HG03108 (cell line): Measurements from ENCODE around the gene PLA2G3.
"Not testable (repeated sequence)": the region's sequence is repeated elsewhere in the genome, so short reads cannot be mapped to it uniquely, and the experiment has no call there.

Source experiments
- ATAC-seq: cut with Tn5 transposase; IDR thresholded peaks from one replicate; pipeline ENCODE4 v1.9.1; 2021; ENCODE audit warnings: moderate library complexity; ENCODE audit not compliant: unreplicated experiment

Gene PLA2G3

DNA sequence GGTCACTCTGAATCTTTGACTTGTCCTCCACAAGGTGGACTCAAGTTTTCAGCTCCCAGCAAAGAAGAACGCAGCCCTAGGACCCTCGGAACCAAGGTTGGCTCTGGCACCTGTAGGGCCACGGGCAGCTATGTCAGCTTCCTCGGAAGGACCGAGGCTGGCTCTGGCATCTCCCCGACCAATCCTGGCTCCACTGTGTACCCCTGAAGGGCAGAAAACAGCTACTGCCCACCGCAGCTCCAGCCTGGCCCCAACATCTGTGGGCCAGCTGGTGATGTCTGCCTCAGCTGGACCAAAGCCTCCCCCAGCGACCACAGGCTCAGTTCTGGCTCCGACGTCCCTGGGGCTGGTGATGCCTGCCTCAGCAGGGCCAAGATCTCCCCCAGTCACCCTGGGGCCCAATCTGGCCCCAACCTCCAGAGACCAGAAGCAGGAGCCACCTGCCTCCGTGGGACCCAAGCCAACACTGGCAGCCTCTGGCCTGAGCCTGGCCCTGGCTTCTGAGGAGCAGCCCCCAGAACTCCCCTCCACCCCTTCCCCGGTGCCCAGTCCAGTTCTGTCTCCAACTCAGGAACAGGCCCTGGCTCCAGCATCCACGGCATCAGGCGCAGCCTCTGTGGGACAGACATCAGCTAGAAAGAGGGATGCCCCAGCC is 15.4 kb downstream of the PLA2G3 start:
- no peak for ATAC-seq

DNA sequence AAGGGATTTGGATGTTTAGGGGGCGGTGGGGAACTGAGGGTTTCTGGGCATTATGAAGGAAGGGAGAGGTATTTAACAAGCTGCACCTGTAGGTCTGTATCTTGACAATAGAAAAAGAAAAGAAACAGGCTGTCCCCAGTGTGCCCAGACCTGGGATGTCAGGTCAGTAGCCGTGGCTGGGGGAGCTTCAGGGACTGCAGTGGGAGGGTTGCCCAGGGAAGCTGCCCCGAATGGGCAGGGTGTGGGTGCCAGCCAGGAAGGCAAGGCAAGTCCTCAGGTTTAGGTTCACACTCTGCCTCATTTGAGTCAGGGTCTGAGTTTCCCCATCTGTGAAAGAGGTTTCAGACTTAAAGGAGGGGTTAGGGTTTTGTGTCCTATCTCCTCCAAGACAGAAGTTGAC is 16.0 kb downstream of the PLA2G3 start:
- ATAC-seq = no peak

DNA sequence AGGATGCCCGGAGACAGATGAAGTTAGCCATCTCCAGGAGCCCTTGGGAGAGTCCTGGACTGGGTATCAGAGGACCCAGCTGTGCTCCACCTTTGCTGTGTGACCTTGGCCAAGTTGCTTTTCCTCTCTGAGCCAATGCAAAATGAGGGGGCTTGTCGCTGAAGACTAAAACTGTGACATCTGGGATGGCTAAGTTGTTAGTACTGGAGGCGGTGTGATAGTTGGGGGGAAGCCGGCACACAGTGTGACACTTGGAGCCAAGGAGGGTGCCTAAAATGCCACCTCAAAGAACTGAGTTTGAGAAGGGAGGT is 17.1 kb downstream of the PLA2G3 start:
- ATAC-seq = no peak

DNA sequence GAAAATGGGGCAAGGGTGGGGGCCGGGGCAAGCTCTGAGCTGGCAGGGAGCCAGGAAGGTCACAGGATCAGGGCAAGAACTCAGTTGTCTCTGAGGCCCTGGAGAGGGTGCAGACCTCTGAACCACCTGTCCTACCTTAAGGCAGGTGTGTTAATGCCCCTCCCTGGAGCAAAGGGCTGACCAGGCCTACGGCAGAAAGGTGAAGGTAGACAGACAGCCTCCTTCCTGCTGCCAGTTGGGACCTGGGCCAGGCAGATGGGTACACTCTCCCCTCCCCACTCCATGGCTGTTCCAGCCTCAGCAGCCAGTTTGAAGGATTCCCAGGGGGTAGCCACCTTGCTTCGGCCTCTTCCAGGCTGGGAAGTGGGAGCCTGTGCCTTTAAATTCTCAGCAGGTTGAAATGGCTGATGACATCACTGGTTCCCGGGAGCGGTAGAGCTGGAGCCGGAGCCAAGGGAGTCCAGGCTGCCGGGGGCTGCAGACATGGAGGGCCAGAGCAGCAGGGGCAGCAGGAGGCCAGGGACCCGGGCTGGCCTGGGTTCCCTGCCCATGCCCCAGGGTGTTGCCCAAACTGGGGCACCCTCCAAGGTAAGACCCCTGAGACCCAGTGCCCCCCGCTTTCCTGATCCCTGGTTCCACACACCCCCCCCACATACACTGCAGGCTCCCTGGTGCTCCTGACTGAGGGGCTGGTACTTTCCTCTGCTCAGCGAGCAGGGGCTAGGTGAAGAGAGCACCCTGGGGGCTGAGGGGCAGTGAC is 17.6 kb downstream of the PLA2G3 start, which contains the start of gene INPP5J:
Gene INPP5J (plus strand): TSS at position 435 of the 760 bp plus-strand sequence. CDS start 49 bp downstream, at position 484.
- ATAC-seq = no peak

DNA sequence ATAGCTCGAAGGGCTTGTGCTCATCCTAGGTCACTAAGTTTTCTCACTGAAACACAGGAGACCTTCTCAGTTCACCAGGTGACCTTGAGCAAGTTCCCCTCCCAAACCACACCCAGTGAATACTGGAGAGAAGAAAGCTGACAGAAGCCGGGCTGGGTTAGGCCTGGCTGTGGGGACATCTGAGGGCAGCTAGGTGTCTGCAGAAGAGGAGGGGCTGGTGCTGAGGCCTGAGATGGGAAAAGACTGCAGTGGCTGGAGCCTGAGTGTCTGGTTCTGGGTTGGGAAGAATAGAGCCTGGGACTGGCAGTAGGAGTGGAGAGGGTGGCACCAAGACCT is 18.1 kb downstream of the PLA2G3 start:
- ATAC-seq = no peak

DNA sequence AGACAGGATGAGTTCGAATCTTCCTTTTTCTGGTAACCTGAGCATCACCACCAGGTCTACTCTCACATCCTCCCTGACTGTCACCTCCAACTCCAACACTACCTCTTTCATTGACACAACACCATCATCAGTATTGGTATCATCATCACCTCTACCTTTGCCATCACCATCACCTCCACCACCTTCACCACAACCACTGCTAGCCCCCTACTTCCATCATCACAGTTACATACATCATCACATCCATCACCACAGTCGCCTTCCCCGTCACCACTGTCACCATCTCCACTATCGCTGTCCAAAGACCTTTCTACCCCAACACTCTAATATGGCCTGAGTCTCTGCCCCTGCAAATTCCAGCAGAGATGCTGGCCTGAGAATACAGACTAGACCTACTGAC is 18.9 kb downstream of the PLA2G3 start:
- ATAC-seq = no peak

DNA sequence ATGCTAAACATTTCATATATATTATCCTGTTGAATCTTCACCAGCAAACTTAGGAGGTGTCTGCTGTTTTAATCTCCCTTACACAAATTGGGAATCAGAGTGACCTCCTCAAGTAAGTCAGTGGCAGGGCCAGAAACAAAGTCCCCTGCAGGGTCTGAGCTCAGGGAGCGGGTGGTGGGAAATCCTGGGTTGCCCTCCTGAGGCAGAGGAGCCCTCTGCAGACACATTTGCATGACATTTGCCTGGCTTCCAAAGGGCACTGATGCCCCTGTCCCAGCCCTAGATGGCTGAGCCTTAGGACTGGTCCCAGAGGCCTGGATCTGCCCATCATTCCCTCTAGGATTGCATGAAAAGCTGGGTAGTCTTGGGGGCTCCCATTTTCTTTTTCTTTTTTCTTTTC is 19.7 kb downstream of the PLA2G3 start:
- no peak for ATAC-seq

DNA sequence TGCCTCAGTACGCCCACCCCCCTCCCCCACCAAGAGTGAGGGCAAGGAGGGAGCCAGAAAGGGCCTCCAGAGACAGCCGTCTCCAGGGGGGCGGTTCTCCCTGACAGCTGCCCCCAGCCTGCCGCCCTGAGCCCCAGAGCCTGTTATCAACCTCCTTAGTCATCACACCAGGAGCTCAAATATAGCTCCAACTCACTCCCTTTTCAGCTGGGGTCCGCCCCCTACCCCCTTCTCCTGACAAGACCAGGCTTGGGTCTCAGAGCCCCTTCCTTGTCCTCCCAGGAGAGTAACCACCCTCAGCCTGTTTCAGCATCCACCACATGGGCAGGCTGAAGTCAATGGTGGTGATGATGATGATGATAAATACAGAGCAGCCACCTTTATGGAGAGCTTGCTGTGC is 20.1 kb downstream of the PLA2G3 start:
- no peak for ATAC-seq

DNA sequence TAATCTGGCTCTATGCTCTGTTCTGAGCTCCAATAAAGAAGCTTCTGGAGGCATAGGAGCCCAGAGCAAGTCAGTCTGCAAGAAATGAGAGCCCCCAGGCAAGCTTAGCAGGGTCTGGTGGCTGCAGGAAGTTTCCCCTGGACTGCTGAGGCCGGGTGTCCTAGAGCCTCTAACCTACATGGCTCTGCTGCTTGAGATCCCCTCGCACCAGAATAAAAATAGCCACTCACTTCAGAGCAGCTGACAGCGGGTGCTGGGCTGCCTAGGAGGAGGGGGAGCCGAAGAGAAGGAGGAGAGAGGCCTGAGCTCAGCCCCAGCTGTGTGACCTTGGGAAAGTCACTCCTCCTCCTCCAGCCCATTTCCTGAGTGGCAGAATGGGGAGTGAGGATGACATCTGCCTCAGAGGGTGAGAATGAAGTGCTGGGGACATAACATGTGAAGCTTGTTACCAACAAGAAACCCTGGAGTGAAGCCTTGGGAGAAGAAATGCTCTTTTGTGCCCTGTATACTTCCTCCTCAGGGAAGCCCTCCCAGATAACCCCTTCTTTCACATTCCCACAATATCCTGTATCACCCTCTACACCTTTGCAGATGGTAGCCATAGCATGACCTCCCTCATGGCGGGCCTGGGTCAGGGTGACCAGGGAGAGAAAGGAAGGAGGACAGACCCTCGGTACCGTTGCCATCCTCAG is 21.1 kb downstream of the PLA2G3 start:
- ATAC-seq = no peak

DNA sequence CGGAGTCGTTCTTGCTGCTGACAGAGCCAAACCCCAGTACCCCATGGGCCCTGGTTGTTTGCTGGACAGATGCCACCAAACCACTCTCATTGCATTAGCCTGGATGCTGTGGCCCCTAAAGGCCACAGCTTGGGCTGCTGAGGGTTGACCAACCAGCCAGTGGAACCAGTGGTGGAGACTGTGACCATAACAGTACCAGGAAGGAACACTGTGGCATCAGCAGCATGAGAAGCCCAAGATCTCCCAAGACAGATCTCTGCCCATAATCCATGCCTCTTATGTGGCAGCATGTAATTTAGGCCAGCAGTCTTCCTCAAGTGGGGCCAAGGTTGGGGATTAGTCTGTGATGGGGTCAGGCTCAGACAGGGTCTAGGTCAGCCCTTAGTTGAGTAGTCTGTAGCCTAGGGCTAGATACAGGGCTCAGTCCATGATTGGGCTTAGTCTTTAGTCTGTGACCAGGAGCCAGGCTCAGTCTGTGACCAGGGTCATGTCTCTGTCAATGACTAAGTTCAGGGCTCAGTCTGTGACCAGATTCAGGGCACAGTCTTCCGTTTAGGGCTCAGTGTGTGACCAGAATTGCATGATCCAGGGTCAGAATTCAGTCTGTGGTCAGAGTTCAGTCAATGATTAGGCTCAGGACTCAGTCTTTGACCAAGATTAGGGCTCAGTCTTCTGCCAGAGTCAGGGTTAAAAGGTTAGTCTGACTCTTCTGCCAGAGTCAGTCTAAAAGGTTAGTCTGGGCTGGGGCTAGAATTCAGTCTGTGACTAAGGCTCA is 22.1 kb downstream of the PLA2G3 start:
- no peak for ATAC-seq

DNA sequence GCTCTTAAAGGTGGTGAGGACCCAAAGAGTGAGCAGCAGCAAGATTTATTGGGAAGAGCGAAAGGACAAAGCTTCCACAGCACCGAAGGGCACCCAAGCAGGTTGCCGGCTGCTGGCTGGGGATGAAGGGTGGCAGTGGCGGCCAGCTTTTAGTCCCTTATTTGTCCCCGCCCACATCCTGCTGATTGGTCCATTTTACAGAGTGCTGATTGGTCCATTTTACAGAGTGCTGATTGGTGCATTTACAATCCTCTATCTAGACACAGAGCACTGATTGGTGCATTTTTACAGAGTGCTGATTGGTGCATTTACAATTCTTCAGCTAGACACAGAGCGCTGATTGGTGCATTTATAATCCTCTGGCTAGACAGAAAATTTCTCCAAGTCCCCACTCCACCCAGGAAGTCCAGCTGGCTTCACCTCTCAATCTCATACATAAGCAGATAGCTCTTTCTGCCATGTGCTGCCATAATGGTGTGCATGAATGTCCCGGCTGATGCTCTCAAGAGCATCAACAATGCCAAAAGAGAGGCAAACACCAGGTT is 27.7 kb downstream of the PLA2G3 start:
- ATAC-seq = not testable (repeated sequence)

DNA sequence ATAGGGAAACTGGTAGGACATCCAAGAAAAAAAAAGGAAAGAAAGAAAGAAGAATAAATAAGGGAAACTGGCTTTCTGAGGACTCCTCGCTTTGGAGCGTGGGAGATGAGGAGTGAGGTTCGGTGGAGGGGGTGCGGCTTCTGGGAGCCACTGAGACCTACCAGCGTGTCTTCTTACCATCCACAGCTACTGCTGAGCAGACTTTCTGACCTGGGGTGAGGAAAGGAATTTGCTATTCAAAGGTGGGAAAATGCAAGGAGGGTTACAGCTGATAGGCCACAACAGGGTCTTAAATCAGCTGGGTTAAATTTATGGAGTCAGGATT is 32.5 kb downstream of the PLA2G3 start:
- peak; percentile 7 for ATAC-seq

DNA sequence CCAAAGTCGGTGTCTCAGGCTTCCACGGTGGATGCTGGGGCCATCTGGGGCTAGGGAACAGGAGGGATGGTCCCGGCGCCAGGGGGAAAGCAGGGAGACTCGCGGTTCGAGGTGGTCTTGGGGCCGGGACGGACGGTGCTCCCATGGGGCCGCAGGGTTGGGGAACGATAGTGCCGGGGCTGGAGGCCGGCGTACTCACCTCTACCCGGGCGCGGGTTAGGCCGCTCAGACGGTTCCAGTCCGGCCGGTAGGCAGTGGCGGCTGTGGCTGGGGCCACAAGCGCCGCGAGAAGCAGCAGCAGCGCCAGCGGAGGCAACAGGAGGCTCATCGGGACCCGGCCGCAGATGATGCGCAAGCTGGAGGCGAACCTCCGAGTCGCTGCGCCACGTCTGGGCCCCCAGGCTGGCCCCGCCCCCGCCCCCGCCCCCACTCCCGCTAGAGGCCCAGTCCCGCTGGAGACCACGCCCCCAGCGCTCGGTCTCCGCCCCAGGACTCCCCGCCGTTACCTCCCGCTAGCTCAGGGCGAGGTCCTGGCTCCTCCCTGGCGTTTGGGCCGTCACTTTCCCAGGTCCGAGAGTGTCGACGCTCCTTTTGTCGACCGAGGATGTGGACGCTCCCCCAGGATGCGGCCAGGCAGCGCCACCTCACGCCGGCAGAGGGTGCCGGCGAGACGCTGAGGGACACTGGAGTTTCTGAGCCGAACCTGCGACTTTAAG is 33.0 kb downstream of the PLA2G3 start, which contains the start of gene SELENOM:
Gene SELENOM (minus strand): TSS at position 391 of the 716 bp plus-strand sequence. CDS start 63 bp downstream, at position 328.
- ATAC-seq = peak; percentile 88

DNA sequence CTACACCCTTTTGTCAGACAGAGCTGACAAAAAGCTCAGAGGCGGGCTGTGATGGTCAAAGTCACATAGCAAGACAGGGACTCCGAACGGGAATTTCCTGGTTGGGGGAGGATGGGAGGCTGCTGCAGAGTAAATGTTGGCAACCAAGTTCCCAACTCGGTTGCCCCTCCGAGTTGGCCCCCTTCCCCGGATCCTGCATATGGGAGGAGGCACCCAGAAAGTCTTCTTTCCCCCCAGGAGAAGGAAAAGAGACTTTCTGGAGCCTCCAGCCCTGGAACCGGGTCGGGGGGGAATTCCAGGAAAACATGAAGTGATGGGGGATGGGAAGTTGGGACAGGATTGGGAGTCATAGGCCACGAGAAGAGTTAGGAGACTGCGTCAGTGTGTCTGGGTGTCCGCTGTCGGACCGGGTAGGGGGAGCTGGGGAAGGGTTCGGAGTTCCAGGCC is 33.6 kb downstream of the PLA2G3 start:
- ATAC-seq = no peak

DNA sequence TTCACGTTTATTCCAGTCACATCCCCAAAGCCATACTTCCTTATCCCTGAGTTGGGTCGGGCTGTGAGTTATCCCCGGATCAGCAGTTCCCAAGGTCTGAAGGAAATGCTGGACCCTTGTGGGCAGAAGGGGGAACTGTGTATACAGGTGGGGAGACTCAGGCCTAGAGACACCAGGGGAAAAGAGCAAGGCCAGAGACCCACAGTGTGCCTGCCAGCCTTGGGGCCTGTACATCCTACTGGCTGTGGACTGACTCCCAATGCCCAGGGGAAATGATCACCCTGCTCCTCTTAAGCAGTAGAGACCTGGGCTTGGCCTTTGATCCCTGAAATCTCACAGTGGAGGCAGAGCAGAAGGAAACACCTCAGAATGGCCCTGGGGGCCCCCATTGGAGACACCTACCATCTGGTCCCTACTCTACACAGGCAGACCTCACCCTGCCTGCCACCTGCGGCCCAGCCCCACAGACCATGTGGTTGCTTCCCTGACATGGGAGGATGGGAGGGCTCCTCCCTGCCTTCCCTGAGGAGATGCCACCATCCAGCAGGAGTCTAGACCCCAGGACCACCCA is 34.2 kb downstream of the PLA2G3 start:
- no peak for ATAC-seq

DNA sequence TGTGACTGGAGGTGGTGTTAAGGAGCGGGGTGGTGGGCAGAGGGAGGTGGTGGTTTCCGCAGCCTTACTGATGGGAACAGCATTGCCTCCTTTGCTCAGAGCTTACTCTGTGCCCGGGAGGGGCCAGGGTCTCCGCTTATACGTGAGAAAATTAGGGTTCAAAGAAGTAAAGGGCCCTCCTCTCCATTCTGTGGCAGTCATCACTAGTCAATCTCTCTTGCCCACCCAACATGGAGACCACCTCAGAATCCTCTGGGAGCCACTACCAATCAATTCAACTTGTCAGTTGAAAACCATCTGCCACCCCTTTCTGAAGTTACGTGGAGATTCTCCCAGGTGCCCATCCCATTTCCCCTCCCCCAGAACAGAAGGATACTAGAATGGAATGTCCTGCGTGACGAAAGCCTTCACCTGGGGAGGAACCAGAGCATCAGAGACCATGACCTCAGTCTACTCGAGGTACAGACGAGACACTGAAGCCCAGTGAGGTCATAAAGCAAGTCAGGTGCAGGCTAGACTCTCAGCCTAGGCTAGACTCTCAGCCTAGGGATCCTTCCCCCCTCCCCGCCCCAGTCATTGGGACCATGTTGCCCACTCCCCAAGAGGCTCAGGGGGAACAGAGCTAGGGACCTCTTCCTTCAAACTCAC is 34.9 kb downstream of the PLA2G3 start:
- no peak for ATAC-seq

DNA sequence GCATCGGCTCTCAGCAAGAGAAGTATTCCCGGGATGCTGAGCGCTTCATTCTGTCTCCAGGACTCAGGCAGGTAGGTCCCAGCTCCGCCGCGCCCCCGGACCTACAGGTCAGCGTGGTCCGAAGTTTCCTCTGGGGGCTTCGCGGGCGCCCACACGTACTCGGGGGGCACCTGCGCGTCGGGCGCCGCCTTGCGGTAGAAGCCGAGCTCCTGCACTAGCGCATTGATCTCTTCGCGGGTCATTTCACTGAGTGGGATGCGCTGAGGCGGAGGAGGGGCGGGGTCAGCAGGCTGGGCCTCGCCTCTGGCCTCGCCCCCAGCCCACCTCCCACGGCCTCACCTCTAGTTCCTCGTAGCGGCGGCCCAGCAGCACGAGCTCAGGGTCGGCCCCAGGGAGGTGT is 35.4 kb downstream of the PLA2G3 start:
- ATAC-seq = no peak

DNA sequence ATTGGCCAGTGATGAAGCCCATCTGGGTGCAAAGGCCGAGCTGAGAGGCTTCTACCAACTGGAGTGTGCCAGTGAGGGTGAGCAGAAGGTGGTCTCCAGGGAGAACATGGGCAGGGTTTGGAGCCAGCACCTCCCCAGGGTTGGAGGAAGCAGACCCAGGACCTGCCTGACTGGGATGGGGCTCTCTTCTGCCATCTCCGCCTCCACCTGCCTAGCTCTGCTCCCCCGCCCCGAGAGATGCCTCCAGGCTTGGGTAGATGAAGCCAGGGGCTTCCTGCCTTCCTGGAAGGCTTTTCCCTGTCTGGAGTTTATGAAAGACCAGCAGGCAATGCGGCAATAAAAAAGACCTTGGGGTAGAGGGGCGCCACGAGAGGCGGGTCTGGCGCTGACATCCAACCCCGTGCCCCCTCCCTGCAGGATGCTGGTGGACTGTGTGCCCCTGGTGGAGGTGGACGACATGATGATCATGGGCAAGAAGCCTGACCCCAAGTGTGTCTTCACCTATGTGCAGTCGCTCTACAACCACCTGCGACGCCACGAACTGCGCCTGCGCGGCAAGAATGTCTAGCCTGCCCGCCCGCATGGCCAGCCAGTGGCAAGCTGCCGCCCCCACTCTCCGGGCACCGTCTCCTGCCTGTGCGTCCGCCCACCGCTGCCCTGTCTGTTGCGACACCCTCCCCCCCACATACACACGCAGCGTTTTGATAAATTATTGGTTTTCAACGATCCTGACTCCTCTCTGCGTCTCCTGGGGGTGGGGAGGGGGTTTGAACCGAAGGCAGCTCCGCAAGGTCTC is 36.2 kb downstream of the PLA2G3 start:
- no peak for ATAC-seq

DNA sequence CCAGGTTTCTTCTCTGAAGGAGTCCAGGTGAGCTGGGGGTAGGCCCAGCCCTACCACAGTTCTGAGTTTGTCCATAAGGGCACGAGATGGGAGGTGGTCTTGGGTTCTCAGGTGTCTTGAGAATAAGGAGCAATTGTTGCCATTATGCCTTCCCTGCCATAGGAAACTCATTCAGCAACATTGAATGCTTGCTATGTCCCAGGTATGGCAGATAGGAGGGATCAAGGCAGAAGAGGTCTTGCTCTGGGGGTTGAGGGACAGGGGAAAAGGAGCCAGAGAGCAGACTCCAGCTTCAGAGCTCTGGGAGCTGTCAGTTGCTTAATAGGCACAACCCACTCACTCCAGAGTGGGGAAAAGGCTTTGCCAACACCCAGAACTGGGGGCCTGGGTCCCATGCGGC is 37.2 kb downstream of the PLA2G3 start:
- ATAC-seq = no peak
